ENCODE results near the gene ATP2C2. TPM values are rescaled to one million over a fixed set of nuclear protein-coding genes. Genes with fewer than 3 reads are reported as not detected.

Gene ATP2C2
- total RNA-seq, 1 experiment from 2014 or later = 4.0 TPM

GRCh38 chr16:84467256-84467655, 98.9 kb downstream of the ATP2C2 start:
- DNase-seq = no peak
- no peak overlapping the region for H3K56ac ChIP-seq (ENCODE audit: insufficient read length, low read depth, low read length)
- no peak overlapping the region for H2BK15ac ChIP-seq (ENCODE audit: low read depth, low read length)
- no peak overlapping the region for H3K9ac ChIP-seq (ENCODE audit: extremely low read depth, insufficient read length, low read length)
- no peaks in the 10 kb centered on the region for H3K4me1 Mint-ChIP-seq
- no peak for TF ChIP-seq CTCF (conservative IDR thresholded peaks at IDR 0.05)
- no peak overlapping the region for H3K14ac ChIP-seq (ENCODE audit: insufficient read depth, low read length)
- no peak overlapping the region for H2BK120ac ChIP-seq (ENCODE audit: low read depth, low read length, poor library complexity, severe bottlenecking)
- no CpG with 5 or more reads among the region's 1 CpG for WGBS (ENCODE audit: extremely low coverage, insufficient read length, low lambda C conversion rate)
- no peak overlapping the region for H2BK5ac ChIP-seq (ENCODE audit: insufficient read length, low read length)
- H3K27ac ChIP-seq (ENCODE audit: insufficient read length, low read depth, low read length) = no peak overlapping the region
- H4K8ac ChIP-seq (replicated peaks; ENCODE audit: insufficient read length, low read depth, low read length) = no peak overlapping the region
- H3K4ac ChIP-seq (ENCODE audit: low read depth, low read length) = no peak overlapping the region
- H3K9me3 Mint-ChIP-seq = peaks cover 21 to 25% of the 10 kb centered on the region in 2 experiments
- no peaks in the 10 kb centered on the region for H3K27me3 ChIP-seq (ENCODE audit: insufficient read depth, low read length)
- H3K4me2 ChIP-seq (ENCODE audit: insufficient read depth, insufficient read length, low read length) = no peak overlapping the region
- no peak overlapping the region for H3K23ac ChIP-seq (ENCODE audit: insufficient read length, low read depth, low read length)
- H3K23me2 ChIP-seq (ENCODE audit: insufficient read length, low read depth, low read length, poor library complexity, severe bottlenecking) = no peaks in the 10 kb centered on the region
- no peaks in the 10 kb centered on the region for H3K79me2 ChIP-seq (ENCODE audit: insufficient read depth, low read length)
- H3K36me3 Mint-ChIP-seq (ENCODE audit: insufficient read depth in 1 of 3, low read depth in 3 of 3) = peaks cover 28 to 42% (median 31%) of the 10 kb centered on the region in 3 experiments
- H2AK5ac ChIP-seq (ENCODE audit: insufficient read length, low read length) = no peak overlapping the region
- no peak overlapping the region for H3K4me3 Mint-ChIP-seq
- no peaks in the 10 kb centered on the region for H3K4me1 ChIP-seq (ENCODE audit: insufficient read depth, low read length)
- H3K27ac Mint-ChIP-seq = no peak overlapping the region
- H3K18ac ChIP-seq (ENCODE audit: insufficient read length, low read depth, low read length) = no peak overlapping the region
- H3T11ph ChIP-seq (ENCODE audit: low read length) = no peak overlapping the region
- H2BK12ac ChIP-seq (ENCODE audit: insufficient read length, low read depth, low read length) = no peak overlapping the region
- no peak overlapping the region for H2BK20ac ChIP-seq (ENCODE audit: low read depth, low read length, poor library complexity, severe bottlenecking)
- no peak overlapping the region for H2AFZ ChIP-seq (ENCODE audit: low read length)
- no peaks in the 10 kb centered on the region for H3K79me1 ChIP-seq (ENCODE audit: insufficient read depth, low read depth, low read length, poor library complexity, severe bottlenecking)
- H4K20me1 ChIP-seq (ENCODE audit: control insufficient read depth, insufficient read depth, insufficient read length) = no peaks in the 10 kb centered on the region
- H3K9me3 ChIP-seq (ENCODE audit: control insufficient read depth, low read depth, low read length) = no peaks in the 10 kb centered on the region
- no peak overlapping the region for H4K5ac ChIP-seq (ENCODE audit: insufficient read length, low read depth, low read length)
- no peak overlapping the region for H4K91ac ChIP-seq (ENCODE audit: insufficient read length, low read depth, low read length)
- H3K27me3 Mint-ChIP-seq (ENCODE audit: low read depth) = peaks cover 3% of the 10 kb centered on the region; the same call in 1 of the 2 replicates

Measured in H9 (cell line).